Non-pigmented ciliary epithelial cell (primary cell): Measurements from ENCODE around the gene TPSAB1.
"Not testable (repeated sequence)": the region's sequence is repeated elsewhere in the genome, so short reads cannot be mapped to it uniquely, and the experiment has no call there.

Source experiments
- DNase-seq: peaks from one replicate; pipeline ENCODE4 v3.0.0-alpha.2; 2010; ENCODE audit warnings: low read depth

TPSAB1 gene

GRCh38 chr16:1240436-1240835 is at the start of gene TPSAB1:
TPSAB1 (plus strand) TSS chr16:1240705; CDS start chr16:1240939, 234 bp downstream.
- DNase-seq, result not testable (repeated sequence)

GRCh38 chr16:1190789-1191188 is 49.7 kb upstream of the TPSAB1 start:
- not testable (repeated sequence) for DNase-seq

GRCh38 chr16:1192384-1193073 is 48.0 kb upstream of the TPSAB1 start:
- no peak for DNase-seq

GRCh38 chr16:1193143-1193824 is 47.2 kb upstream of the TPSAB1 start:
- DNase-seq, result no peak

GRCh38 chr16:1193825-1194581 is 46.5 kb upstream of the TPSAB1 start:
- no peak for DNase-seq

- no peak for DNase-seq
Measured at GRCh38 chr16:1194665-1195392, 45.7 kb upstream of the TPSAB1 start.

- DNase-seq, result no peak
Measured at GRCh38 chr16:1195393-1195666, 45.2 kb upstream of the TPSAB1 start.

- no peak for DNase-seq
Measured at GRCh38 chr16:1196494-1196893, 44.0 kb upstream of the TPSAB1 start.

- no peak for DNase-seq
Measured at GRCh38 chr16:1197237-1197866, 43.2 kb upstream of the TPSAB1 start.

GRCh38 chr16:1198194-1198593 is 42.3 kb upstream of the TPSAB1 start:
- no peak for DNase-seq

GRCh38 chr16:1198671-1199346 is 41.7 kb upstream of the TPSAB1 start:
- DNase-seq, result not testable (repeated sequence)

- DNase-seq, result no peak
Measured at GRCh38 chr16:1199347-1200013, 41.0 kb upstream of the TPSAB1 start.

GRCh38 chr16:1200014-1200627 is 40.4 kb upstream of the TPSAB1 start:
- no peak for DNase-seq

- DNase-seq, result no peak
Measured at GRCh38 chr16:1201444-1201843, 39.1 kb upstream of the TPSAB1 start.

GRCh38 chr16:1202274-1202673 is 38.2 kb upstream of the TPSAB1 start:
- DNase-seq, result no peak

- no peak for DNase-seq
Measured at GRCh38 chr16:1204933-1205332, 35.6 kb upstream of the TPSAB1 start.

- no peak for DNase-seq
Measured at GRCh38 chr16:1206326-1206725, 34.2 kb upstream of the TPSAB1 start.

GRCh38 chr16:1206786-1207185 is 33.7 kb upstream of the TPSAB1 start:
- no peak for DNase-seq

GRCh38 chr16:1208239-1208830 is 32.2 kb upstream of the TPSAB1 start:
- DNase-seq, result no peak

GRCh38 chr16:1209081-1209480 is 31.4 kb upstream of the TPSAB1 start:
- no peak for DNase-seq
